ENCODE data around the gene GPC6.
A peak's percentile ranks its signal among the peaks of the same experiment; 100 is the strongest.

Gene GPC6

GRCh38 chr13:93945621-93946020 is 719.0 kb downstream of the GPC6 start:
- no peak for TF ChIP-seq CTCF (IDR thresholded peaks at IDR 0.05; ENCODE audit: control insufficient read depth, insufficient read depth, low read depth, low read length, missing control alignments)
- no peak for DNase-seq (ENCODE audit: low read depth)

GRCh38 chr13:93946994-93947393 is 720.4 kb downstream of the GPC6 start:
- no peak overlapping the region for H3K4me3 ChIP-seq (ENCODE audit: control insufficient read depth, low read depth, low read length)
- DNase-seq (ENCODE audit: low read depth): no peak
- no peak for TF ChIP-seq CTCF (IDR thresholded peaks at IDR 0.05; ENCODE audit: control insufficient read depth, insufficient read depth, low read depth, low read length, missing control alignments)

More at GRCh38 chr13:93945621-93946020, 719.0 kb downstream of the GPC6 start:
- no peak overlapping the region for H3K4me3 ChIP-seq (ENCODE audit: control insufficient read depth, low read depth, low read length)

GRCh38 chr13:93947651-93948050 is 721.0 kb downstream of the GPC6 start:
- no peak overlapping the region for H3K4me3 ChIP-seq (ENCODE audit: control insufficient read depth, low read depth, low read length)
- no peak for DNase-seq (ENCODE audit: low read depth)
- TF ChIP-seq CTCF (IDR thresholded peaks at IDR 0.05; ENCODE audit: control insufficient read depth, insufficient read depth, low read depth, low read length, missing control alignments): no peak

- DNase-seq (ENCODE audit: low read depth): no peak
- no peak overlapping the region for H3K4me3 ChIP-seq (ENCODE audit: control insufficient read depth, low read depth, low read length)
- no peak for TF ChIP-seq CTCF (IDR thresholded peaks at IDR 0.05; ENCODE audit: control insufficient read depth, insufficient read depth, low read depth, low read length, missing control alignments)
Observed at GRCh38 chr13:93948162-93948922, 721.7 kb downstream of the GPC6 start.

GRCh38 chr13:93951108-93951507 is 724.5 kb downstream of the GPC6 start:
- DNase-seq (ENCODE audit: low read depth): no peak
- TF ChIP-seq CTCF (IDR thresholded peaks at IDR 0.05; ENCODE audit: control insufficient read depth, insufficient read depth, low read depth, low read length, missing control alignments): peak; percentile 49
- no peak overlapping the region for H3K4me3 ChIP-seq (ENCODE audit: control insufficient read depth, low read depth, low read length)

- no peak for DNase-seq (ENCODE audit: low read depth)
- H3K4me3 ChIP-seq (ENCODE audit: control insufficient read depth, low read depth, low read length): no peak overlapping the region
- no peak for TF ChIP-seq CTCF (IDR thresholded peaks at IDR 0.05; ENCODE audit: control insufficient read depth, insufficient read depth, low read depth, low read length, missing control alignments)
Observed at GRCh38 chr13:93951951-93952350, 725.3 kb downstream of the GPC6 start.
